ENCODE data around the gene PLEKHG4. TPM values are rescaled to one million over a fixed set of nuclear protein-coding genes. Genes with fewer than 3 reads are reported as not detected.

PLEKHG4 gene
- total and polyA plus RNA-seq, 10 of the 15 experiments (the other 5 are each of a cell fraction or from before 2014, with no cell fraction given), result 0.14 to 2.6 (median 0.99) TPM

GRCh38 chr16:67238278-67238575 lies 41.1 kb upstream of the PLEKHG4 start:
- Histone ChIP-seq H3K36me3 (ENCODE audit: control insufficient read depth in 2 of 2, insufficient read depth in 2 of 2, low read length in 1 of 2) (peaks cover 20 to 33% of the 10 kb centered on the region in 2 experiments; a peak in 3 of 4 replicates), H2AFZ (ENCODE audit: control insufficient read depth, low read depth, low read length) (no peak overlapping the region), H3K27ac (ENCODE audit: control insufficient read depth, insufficient read depth) (no peak overlapping the region), H3K4me3 (no peak overlapping the region), H4K20me1 (ENCODE audit: control insufficient read depth, insufficient read depth) (no peaks in the 10 kb centered on the region), H3K27me3 (replicated peaks in 1 of 2; ENCODE audit: control insufficient read depth in 2 of 2, insufficient read depth in 2 of 2, low read length in 1 of 2) (no peaks in the 10 kb centered on the region), H3K4me2 (ENCODE audit: control insufficient read depth, insufficient read depth) (no peak overlapping the region), H3K79me2 (ENCODE audit: control insufficient read depth, insufficient read depth, low read length) (peaks cover 14% of the 10 kb centered on the region), H3K9ac (ENCODE audit: control insufficient read depth, insufficient read depth, low read length) (no peak overlapping the region), H3K9me3 (replicated peaks; ENCODE audit: control insufficient read depth, insufficient read depth, low read length) (no peaks in the 10 kb centered on the region), H3K4me1 (ENCODE audit: control insufficient read depth, insufficient read depth, low read length) (peaks cover 7% of the 10 kb centered on the region; the same call in 1 of the 2 replicates)
- DNase-seq (ENCODE audit: low read depth, low spot score) (no peak), FAIRE-seq (no peak), ATAC-seq (no peak)
- SMC1A ChIA-PET (ENCODE audit: uncharacterized antibody, unreplicated experiment), result interaction anchor here (1.4 kb wide), 1 partner anchor 9 kb away, joined by 6 read pairs; the partner anchor contains the start of gene FHOD1
- 95% methylated on average over 3 of the region's 3 CpGs for WGBS (ENCODE audit: insufficient coverage, insufficient replicate concordance, low lambda C conversion rate, missing lambda C conversion rate)
- RAD21 ChIA-PET (ENCODE audit: unreplicated experiment), result no interaction called here
- no peak for TF ChIP-seq ZNF217 (IDR thresholded peaks at IDR 0.05)
- TF ChIP-seq PAX5 (IDR thresholded peaks at IDR 0.05; ENCODE audit: borderline replicate concordance, low read depth, low read length), result no peak
- no peak for TF ChIP-seq NFXL1 (IDR thresholded peaks at IDR 0.05; ENCODE audit: borderline replicate concordance)
- TF ChIP-seq SREBF2 (IDR thresholded peaks at IDR 0.05; ENCODE audit: low read length), result no peak
- TF ChIP-seq NFYB (IDR thresholded peaks at IDR 0.05; ENCODE audit: insufficient read depth, low read depth, low read length), result no peak
- no peak for TF ChIP-seq NR2F1 (conservative IDR thresholded peaks at IDR 0.05)
- TF ChIP-seq CUX1 (IDR thresholded peaks at IDR 0.05; ENCODE audit: insufficient replicate concordance, low read depth, low read length), result no peak
- TF ChIP-seq BRCA1 (IDR thresholded peaks at IDR 0.05; ENCODE audit: low read depth, low read length), result no peak
- TF ChIP-seq ZSCAN29 (IDR thresholded peaks at IDR 0.05), result no peak
- TF ChIP-seq SMARCA5 (IDR thresholded peaks at IDR 0.05), result no peak
- no peak for TF ChIP-seq JUND (IDR thresholded peaks at IDR 0.05; ENCODE audit: low read depth, low read length)
- no peak for TF ChIP-seq BCL11A (IDR thresholded peaks at IDR 0.05; ENCODE audit: low read depth, low read length)
- TF ChIP-seq SMAD1 (IDR thresholded peaks at IDR 0.05; ENCODE audit: low read depth, partially characterized antibody), result no peak
- CTCF ChIA-PET, result interaction anchor here (1.5 kb wide), 1 partner anchor 11 kb away, joined by 6 read pairs; the partner anchor contains the start of gene TMEM208
- intact Hi-C loops (cut with micrococcal nuclease; ENCODE audit: unreplicated experiment), result no loop called here
- in situ Hi-C loops (cut with MboI), result no loop called here
- POLR2A ChIA-PET, result interaction anchor here (1.1 kb wide), 1 partner anchor 12 kb away, joined by 4 read pairs; the partner anchor contains the start of gene TMEM208
- BruUV-seq (replicated peaks), result no TSS peak
